Mesothelial cell of epicardium (in vitro differentiated cells): ENCODE data around the gene ZC3H7B. TPM values are rescaled to one million over a fixed set of nuclear protein-coding genes. Genes with fewer than 3 reads are reported as not detected.

ENCODE experiments used
- DNase-seq, 2 experiments: peaks; one replicate each; pipeline ENCODE4 v3.0.0; 2021; ENCODE audit warnings: low spot score in 2 of 2; ENCODE audit not compliant: unreplicated experiment in 2 of 2
- H3K27ac Mint-ChIP-seq: 2 replicates; pipeline ENCODE4 v1.8.0; 2021; ENCODE audit warnings: mixed read lengths
- H3K27me3 Mint-ChIP-seq: 2 replicates; pipeline ENCODE4 v1.8.0; 2021; ENCODE audit warnings: low read depth, mixed read lengths
- H3K36me3 Mint-ChIP-seq: 2 replicates; pipeline ENCODE4 v1.8.0; 2021; ENCODE audit warnings: mixed read lengths
- H3K4me1 Mint-ChIP-seq: 2 replicates; pipeline ENCODE4 v1.8.0; 2021; ENCODE audit warnings: mixed read lengths
- H3K4me3 Mint-ChIP-seq: 2 replicates; pipeline ENCODE4 v1.8.0; 2021; ENCODE audit warnings: mild to moderate bottlenecking, moderate library complexity, mixed read lengths
- H3K9me3 Mint-ChIP-seq: 2 replicates; pipeline ENCODE4 v1.8.0; 2021; ENCODE audit warnings: mixed read lengths
- total RNA-seq: library from RNA; stranded (reverse); gene quantifications from 3 replicates; pipeline ENCODE4 v1.2.1, GENCODE V29; 2021
- TF ChIP-seq, protein P1 (sequence below): fragments of 200-600 bp; sonication (generic); IDR thresholded peaks from one replicate; pipeline ENCODE4 v1.5.0; 2021; ENCODE audit warnings: antibody characterized with exemption; ENCODE audit not compliant: unreplicated experiment

The ZC3H7B gene
- total RNA-seq, 1 donor from 2014 or later = 85.5 TPM

DNA sequence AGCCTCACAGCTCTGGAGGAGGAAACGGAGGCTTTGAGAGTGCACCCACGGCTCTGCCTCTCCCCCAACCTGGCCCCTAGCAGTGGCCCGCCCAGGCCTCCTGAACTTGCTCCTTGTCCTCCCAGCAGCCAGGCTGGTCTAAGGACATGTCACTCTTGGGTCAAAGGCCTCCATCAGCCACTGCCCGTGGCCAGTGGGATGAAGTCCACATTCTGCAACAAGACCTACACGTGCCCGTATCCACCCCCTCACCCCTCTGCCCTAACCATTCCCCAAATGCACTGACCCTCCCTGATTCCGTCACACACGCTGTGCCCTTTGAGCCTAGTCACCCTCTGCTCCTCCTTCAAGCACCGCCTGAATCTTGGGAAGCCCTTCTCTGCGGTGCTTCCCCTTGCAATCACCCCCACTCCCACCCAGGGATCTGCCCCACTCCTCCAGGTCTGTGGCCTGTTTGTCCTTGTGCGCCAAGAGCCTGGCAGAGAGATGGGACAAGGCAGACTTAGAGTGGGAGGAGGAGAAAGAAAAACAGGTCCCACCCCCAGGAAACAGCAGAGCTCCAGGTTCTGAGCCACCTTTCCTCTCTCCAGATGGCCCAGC, 43.0 kb downstream of the ZC3H7B start:
- H3K36me3 Mint-ChIP-seq = peaks cover 15% of the 10 kb centered on the region

DNA sequence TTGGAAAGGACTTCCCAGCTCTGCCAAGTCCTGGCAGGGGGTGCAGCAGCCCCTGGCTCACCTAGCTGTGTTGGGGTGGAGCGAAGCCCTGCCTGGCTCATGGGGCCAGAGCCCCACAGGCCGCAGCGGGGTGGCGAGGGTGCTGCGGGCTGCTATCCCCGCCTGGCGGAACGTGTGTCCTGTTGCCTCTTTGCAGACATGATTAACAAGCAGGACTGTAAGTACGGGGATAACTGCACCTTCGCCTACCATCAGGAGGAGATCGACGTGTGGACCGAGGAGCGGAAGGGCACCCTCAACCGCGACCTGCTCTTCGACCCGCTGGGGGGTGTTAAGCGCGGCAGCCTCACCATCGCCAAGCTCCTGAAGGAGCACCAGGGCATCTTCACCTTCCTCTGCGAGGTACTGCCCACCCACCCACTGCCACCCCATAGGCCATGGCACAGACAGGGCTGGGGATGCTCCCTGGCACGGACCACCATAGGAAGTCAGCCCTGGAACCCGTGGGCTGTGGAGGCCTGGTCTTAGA, 44.5 kb downstream of the ZC3H7B start:
- Mint-ChIP-seq H3K36me3 (peaks cover 21% of the 10 kb centered on the region), H3K27ac (no peak overlapping the region), H3K27me3 (no peaks in the 10 kb centered on the region), H3K9me3 (no peaks in the 10 kb centered on the region), H3K4me1 (no peaks in the 10 kb centered on the region), H3K4me3 (no peak overlapping the region)
- TF ChIP-seq, protein P1, sequence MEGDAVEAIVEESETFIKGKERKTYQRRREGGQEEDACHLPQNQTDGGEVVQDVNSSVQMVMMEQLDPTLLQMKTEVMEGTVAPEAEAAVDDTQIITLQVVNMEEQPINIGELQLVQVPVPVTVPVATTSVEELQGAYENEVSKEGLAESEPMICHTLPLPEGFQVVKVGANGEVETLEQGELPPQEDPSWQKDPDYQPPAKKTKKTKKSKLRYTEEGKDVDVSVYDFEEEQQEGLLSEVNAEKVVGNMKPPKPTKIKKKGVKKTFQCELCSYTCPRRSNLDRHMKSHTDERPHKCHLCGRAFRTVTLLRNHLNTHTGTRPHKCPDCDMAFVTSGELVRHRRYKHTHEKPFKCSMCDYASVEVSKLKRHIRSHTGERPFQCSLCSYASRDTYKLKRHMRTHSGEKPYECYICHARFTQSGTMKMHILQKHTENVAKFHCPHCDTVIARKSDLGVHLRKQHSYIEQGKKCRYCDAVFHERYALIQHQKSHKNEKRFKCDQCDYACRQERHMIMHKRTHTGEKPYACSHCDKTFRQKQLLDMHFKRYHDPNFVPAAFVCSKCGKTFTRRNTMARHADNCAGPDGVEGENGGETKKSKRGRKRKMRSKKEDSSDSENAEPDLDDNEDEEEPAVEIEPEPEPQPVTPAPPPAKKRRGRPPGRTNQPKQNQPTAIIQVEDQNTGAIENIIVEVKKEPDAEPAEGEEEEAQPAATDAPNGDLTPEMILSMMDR = no peak
- no peak for DNase-seq

More for the DNA sequence above, 43.0 kb downstream of the ZC3H7B start:
- no peak for DNase-seq
- TF ChIP-seq, protein P1 = no peak
- H3K4me3 Mint-ChIP-seq = no peak overlapping the region
- H3K27me3 Mint-ChIP-seq = no peaks in the 10 kb centered on the region
- no peaks in the 10 kb centered on the region for H3K4me1 Mint-ChIP-seq
- no peak overlapping the region for H3K27ac Mint-ChIP-seq
- H3K9me3 Mint-ChIP-seq = no peaks in the 10 kb centered on the region

DNA sequence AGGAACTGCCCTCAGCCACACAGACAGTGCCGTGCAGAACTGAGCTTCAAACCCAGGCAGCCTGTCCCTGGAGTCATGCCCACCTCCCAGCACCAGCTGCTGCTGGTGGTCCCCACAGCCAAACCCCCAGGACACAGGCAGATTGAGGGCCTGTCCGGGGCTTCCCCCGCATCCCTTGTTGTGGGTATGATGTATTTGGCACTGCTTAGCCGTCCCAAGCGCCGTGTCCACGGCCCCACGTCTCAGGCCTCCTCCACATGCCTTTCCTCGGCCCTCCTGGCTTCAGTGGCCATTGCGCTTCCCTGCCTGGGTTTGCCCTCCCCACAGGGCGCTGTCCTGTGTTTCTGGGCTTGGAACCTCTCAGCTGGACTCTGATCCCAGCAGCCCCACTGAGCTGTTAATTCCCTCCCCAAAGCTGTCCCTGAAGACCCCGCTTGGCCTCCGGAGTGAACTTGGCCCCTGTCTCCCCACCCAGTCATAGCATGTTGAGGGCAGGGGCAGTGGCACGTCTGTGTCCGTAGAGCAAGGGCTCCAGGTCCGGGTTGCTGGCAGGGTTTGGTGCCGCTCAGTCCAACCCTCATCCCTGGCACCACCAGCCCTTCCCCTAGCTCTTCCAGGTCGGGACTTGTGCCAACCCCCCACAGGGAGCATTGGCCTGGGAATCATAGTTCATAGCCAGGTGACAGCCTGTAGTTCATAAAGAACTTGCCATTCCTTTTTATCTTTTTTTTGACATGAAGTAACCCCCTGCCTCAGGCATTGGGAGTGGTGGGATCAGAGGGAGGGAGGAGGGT, 45.9 kb downstream of the ZC3H7B start:
- Mint-ChIP-seq H3K4me3 (no peak overlapping the region), H3K9me3 (no peaks in the 10 kb centered on the region), H3K27ac (no peak overlapping the region), H3K27me3 (no peaks in the 10 kb centered on the region), H3K4me1 (no peaks in the 10 kb centered on the region), H3K36me3 (peaks cover 27% of the 10 kb centered on the region)
- DNase-seq = no peak
- TF ChIP-seq, protein P1 = no peak

DNA sequence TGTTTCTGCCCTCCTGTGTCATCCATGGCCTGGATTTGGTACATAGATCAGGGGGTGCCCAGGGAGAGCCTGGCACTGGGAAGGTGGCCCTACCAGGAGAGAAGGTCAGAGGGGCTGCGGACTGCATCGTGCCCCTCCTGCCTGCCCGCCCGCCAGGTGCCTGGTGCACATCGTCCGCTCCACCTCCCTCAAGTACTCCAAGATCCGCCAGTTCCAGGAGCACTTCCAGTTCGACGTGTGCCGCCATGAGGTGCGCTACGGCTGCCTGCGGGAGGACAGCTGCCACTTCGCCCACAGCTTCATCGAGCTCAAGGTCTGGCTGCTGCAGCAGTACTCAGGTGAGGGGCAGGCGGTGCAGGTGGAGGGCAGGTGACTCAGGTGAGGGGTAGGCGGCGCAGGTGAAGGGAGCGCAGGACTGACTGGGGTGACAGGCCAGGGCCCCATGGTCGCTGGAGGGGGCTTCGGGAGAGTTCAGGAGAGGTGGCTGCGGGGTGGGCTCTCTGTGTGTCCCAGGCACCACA, 47.7 kb downstream of the ZC3H7B start:
- Mint-ChIP-seq H3K36me3 (peaks cover 31% of the 10 kb centered on the region), H3K4me1 (no peaks in the 10 kb centered on the region), H3K4me3 (no peak overlapping the region), H3K27ac (no peak overlapping the region), H3K9me3 (no peaks in the 10 kb centered on the region), H3K27me3 (no peaks in the 10 kb centered on the region)
- TF ChIP-seq, protein P1 = no peak
- DNase-seq = no peak

DNA sequence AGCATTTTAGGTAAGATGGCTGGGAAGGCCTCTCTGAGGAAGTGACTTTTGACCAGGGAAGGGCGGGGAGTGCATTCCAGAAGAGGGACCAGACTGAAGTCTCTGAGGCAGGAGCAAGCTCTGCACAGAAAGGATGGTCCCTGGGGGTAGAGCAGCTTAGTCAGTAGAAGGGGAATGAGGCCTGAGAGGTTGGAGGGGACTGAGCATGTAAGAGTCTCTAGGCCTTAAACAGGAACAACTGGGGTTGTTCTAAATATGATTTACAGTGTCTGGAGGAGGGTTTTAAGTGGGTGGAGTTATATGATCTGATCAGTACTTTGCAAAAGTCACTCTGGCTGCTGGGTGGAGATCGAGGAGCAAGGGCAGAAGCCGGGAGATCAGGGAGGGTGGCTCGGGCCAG, 48.8 kb downstream of the ZC3H7B start:
- TF ChIP-seq, protein P1 = no peak
- Mint-ChIP-seq H3K27me3 (no peaks in the 10 kb centered on the region), H3K36me3 (peaks cover 34% of the 10 kb centered on the region), H3K4me3 (no peak overlapping the region), H3K27ac (no peak overlapping the region), H3K4me1 (no peaks in the 10 kb centered on the region), H3K9me3 (no peaks in the 10 kb centered on the region)
- DNase-seq = no peak
